ENCODE measurements around the gene TNFSF9.

TNFSF9 gene

DNA sequence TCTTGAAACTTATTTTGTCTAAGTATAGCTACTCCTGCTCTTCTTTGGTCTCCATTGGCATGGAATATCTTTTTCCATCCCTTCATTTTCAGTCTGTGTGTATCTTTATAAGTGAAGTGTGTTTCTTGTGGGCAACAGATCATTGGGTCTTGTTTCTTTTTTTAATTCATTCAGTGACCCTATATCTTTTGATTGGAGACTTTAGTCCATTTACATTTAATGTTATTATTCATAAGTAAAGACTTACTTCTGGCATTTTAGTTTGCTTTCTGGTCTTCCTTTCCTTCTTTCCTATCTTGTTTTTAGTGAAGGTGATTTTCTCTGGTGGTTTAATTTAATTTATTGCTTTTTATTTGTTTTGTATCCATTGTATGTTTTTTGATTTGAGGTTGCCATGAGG is 40.3 kb downstream of the TNFSF9 start:
- TF ChIP-seq, protein P1, sequence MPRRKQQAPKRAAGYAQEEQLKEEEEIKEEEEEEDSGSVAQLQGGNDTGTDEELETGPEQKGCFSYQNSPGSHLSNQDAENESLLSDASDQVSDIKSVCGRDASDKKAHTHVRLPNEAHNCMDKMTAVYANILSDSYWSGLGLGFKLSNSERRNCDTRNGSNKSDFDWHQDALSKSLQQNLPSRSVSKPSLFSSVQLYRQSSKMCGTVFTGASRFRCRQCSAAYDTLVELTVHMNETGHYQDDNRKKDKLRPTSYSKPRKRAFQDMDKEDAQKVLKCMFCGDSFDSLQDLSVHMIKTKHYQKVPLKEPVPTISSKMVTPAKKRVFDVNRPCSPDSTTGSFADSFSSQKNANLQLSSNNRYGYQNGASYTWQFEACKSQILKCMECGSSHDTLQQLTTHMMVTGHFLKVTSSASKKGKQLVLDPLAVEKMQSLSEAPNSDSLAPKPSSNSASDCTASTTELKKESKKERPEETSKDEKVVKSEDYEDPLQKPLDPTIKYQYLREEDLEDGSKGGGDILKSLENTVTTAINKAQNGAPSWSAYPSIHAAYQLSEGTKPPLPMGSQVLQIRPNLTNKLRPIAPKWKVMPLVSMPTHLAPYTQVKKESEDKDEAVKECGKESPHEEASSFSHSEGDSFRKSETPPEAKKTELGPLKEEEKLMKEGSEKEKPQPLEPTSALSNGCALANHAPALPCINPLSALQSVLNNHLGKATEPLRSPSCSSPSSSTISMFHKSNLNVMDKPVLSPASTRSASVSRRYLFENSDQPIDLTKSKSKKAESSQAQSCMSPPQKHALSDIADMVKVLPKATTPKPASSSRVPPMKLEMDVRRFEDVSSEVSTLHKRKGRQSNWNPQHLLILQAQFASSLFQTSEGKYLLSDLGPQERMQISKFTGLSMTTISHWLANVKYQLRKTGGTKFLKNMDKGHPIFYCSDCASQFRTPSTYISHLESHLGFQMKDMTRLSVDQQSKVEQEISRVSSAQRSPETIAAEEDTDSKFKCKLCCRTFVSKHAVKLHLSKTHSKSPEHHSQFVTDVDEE (CRISPR knock-in tag; IDR thresholded peaks at IDR 0.05), result no peak
- TF ChIP-seq TCF4 (CRISPR knock-in tag; IDR thresholded peaks at IDR 0.05; ENCODE audit: borderline replicate concordance) (no peak), ZFP3 (CRISPR knock-in tag; IDR thresholded peaks at IDR 0.05) (no peak), OSR1 (CRISPR knock-in tag; IDR thresholded peaks at IDR 0.05) (no peak), SNAI2 (CRISPR knock-in tag; IDR thresholded peaks at IDR 0.05) (no peak), RARB (CRISPR knock-in tag; IDR thresholded peaks at IDR 0.05) (no peak), ZNF565 (CRISPR knock-in tag; conservative IDR thresholded peaks at IDR 0.05; ENCODE audit: low read depth) (no peak), GLIS3 (CRISPR knock-in tag; IDR thresholded peaks at IDR 0.05) (no peak), ZFP30 (CRISPR knock-in tag; IDR thresholded peaks at IDR 0.05) (no peak), POU6F1 (CRISPR knock-in tag; IDR thresholded peaks at IDR 0.05; ENCODE audit: borderline replicate concordance, low read depth) (no peak), PPARA (CRISPR knock-in tag; IDR thresholded peaks at IDR 0.05; ENCODE audit: borderline replicate concordance) (no peak), ARNTL (CRISPR knock-in tag; IDR thresholded peaks at IDR 0.05; ENCODE audit: borderline replicate concordance, low read depth) (no peak), ESRRG (CRISPR knock-in tag; IDR thresholded peaks at IDR 0.05) (no peak), ZC3H10 (CRISPR knock-in tag; IDR thresholded peaks at IDR 0.05) (no peak), BACH2 (CRISPR knock-in tag; IDR thresholded peaks at IDR 0.05; ENCODE audit: borderline replicate concordance) (no peak), ISL1 (CRISPR knock-in tag; IDR thresholded peaks at IDR 0.05) (no peak), CSDC2 (CRISPR knock-in tag; IDR thresholded peaks at IDR 0.05) (no peak)
- TF ChIP-seq, protein P2, sequence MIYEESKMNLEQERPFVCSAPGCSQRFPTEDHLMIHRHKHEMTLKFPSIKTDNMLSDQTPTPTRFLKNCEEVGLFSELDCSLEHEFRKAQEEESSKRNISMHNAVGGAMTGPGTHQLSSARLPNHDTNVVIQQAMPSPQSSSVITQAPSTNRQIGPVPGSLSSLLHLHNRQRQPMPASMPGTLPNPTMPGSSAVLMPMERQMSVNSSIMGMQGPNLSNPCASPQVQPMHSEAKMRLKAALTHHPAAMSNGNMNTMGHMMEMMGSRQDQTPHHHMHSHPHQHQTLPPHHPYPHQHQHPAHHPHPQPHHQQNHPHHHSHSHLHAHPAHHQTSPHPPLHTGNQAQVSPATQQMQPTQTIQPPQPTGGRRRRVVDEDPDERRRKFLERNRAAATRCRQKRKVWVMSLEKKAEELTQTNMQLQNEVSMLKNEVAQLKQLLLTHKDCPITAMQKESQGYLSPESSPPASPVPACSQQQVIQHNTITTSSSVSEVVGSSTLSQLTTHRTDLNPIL (CRISPR knock-in tag; IDR thresholded peaks at IDR 0.05; ENCODE audit: low read depth), result no peak
- TF ChIP-seq, protein P3, sequence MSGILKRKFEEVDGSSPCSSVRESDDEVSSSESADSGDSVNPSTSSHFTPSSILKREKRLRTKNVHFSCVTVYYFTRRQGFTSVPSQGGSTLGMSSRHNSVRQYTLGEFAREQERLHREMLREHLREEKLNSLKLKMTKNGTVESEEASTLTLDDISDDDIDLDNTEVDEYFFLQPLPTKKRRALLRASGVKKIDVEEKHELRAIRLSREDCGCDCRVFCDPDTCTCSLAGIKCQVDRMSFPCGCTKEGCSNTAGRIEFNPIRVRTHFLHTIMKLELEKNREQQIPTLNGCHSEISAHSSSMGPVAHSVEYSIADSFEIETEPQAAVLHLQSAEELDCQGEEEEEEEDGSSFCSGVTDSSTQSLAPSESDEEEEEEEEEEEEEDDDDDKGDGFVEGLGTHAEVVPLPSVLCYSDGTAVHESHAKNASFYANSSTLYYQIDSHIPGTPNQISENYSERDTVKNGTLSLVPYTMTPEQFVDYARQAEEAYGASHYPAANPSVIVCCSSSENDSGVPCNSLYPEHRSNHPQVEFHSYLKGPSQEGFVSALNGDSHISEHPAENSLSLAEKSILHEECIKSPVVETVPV (CRISPR knock-in tag; IDR thresholded peaks at IDR 0.05), result no peak
- TF ChIP-seq, protein P4, sequence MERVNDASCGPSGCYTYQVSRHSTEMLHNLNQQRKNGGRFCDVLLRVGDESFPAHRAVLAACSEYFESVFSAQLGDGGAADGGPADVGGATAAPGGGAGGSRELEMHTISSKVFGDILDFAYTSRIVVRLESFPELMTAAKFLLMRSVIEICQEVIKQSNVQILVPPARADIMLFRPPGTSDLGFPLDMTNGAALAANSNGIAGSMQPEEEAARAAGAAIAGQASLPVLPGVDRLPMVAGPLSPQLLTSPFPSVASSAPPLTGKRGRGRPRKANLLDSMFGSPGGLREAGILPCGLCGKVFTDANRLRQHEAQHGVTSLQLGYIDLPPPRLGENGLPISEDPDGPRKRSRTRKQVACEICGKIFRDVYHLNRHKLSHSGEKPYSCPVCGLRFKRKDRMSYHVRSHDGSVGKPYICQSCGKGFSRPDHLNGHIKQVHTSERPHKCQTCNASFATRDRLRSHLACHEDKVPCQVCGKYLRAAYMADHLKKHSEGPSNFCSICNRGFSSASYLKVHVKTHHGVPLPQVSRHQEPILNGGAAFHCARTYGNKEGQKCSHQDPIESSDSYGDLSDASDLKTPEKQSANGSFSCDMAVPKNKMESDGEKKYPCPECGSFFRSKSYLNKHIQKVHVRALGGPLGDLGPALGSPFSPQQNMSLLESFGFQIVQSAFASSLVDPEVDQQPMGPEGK (CRISPR knock-in tag; IDR thresholded peaks at IDR 0.05; ENCODE audit: borderline replicate concordance), result no peak
- no peak for ATAC-seq

DNA sequence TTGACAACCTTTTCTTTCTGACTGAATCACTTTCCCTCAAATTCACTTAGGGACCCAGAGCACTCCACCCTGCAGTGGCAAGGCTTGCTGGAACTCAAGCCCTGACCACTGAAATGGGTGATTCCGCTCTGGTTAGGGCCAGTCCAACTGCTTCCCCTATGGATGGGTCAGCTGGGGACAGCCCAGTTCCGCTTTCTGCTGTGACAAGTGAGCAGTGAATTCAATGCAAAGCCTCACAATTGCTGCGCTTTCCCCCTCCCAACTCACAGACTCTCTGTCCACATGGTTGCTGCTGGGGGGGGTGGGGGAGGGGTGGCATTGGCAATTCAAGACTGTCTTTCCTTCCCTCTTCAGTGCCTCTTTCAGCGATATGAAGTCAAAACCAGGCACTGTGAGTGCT is 41.4 kb downstream of the TNFSF9 start:
- TF ChIP-seq CSDC2 (CRISPR knock-in tag; IDR thresholded peaks at IDR 0.05) (no peak), ZFP3 (CRISPR knock-in tag; IDR thresholded peaks at IDR 0.05) (no peak), ZNF70 (CRISPR knock-in tag; IDR thresholded peaks at IDR 0.05) (no peak), BACH2 (CRISPR knock-in tag; IDR thresholded peaks at IDR 0.05; ENCODE audit: borderline replicate concordance) (no peak), ARNTL (CRISPR knock-in tag; IDR thresholded peaks at IDR 0.05; ENCODE audit: borderline replicate concordance, low read depth) (no peak), ZFP30 (CRISPR knock-in tag; IDR thresholded peaks at IDR 0.05) (no peak), TCF4 (CRISPR knock-in tag; IDR thresholded peaks at IDR 0.05; ENCODE audit: borderline replicate concordance) (no peak), TOX (CRISPR knock-in tag; IDR thresholded peaks at IDR 0.05; ENCODE audit: borderline replicate concordance) (no peak), ZC3H10 (CRISPR knock-in tag; IDR thresholded peaks at IDR 0.05) (no peak), SNAI2 (CRISPR knock-in tag; IDR thresholded peaks at IDR 0.05) (no peak), GLIS3 (CRISPR knock-in tag; IDR thresholded peaks at IDR 0.05) (no peak), OSR1 (CRISPR knock-in tag; IDR thresholded peaks at IDR 0.05) (no peak), PPARA (CRISPR knock-in tag; IDR thresholded peaks at IDR 0.05; ENCODE audit: borderline replicate concordance) (no peak), POU6F1 (CRISPR knock-in tag; IDR thresholded peaks at IDR 0.05; ENCODE audit: borderline replicate concordance, low read depth) (no peak)
- TF ChIP-seq, protein P4 (CRISPR knock-in tag; IDR thresholded peaks at IDR 0.05; ENCODE audit: borderline replicate concordance), result no peak
- TF ChIP-seq, protein P2 (CRISPR knock-in tag; IDR thresholded peaks at IDR 0.05; ENCODE audit: low read depth), result no peak
- TF ChIP-seq, protein P3 (CRISPR knock-in tag; IDR thresholded peaks at IDR 0.05), result no peak
- no peak for ATAC-seq
